SK-N-MC (cell line): ENCODE results near the gene TCF23.
"Not testable (repeated sequence)": the region's sequence is repeated elsewhere in the genome, so short reads cannot be mapped to it uniquely, and the experiment has no call there.

ENCODE experiments used
- EZH2 ChIP-seq: fragments of 200-600 bp; sonication (generic); IDR thresholded peaks from one replicate; pipeline ENCODE4 v1.6.1; 2017; ENCODE audit warnings: antibody characterized with exemption
- POLR2AphosphoS5 ChIP-seq: IDR thresholded peaks from 2 replicates; pipeline ENCODE4 v1.6.1; 2012; ENCODE audit warnings: mild to moderate bottlenecking, low read depth, low read length, borderline replicate concordance

DNA sequence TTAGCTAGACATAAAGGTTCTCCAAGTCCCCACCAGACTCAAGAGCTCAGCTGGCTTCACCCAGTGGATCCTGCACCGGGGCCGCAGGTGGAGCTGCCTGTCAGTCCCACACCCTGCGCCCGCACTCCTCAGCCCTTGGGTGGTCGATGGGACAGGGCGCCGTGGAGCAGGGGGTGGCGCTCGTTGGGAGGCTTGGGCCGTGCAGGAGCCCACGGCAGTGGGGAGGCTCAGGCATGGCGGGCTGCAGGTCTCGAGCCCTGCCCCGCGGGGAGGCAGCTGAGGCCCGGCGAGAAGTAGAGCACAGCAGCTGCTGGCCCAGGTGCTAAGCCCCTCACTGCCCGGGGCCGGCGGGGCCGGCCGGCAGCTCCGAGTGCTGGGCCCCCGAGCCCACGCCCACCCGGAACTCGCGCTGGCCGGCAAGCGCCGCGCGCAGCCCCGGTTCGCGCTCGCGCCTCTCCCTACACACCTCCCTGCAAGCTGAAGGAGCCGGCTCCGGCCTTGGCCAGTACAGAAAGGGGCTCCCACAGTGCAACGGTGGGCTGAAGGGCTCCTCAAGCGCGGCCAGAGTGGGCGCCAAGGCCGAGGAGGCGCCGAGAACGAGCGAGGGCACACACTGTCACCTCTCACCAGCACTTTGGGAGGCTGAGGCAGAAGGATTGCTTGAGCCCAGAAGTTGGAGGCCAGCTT is 37.3 kb upstream of the TCF23 start:
- not testable (repeated sequence) for TF ChIP-seq POLR2AphosphoS5, EZH2
